Activated CD4-positive, alpha-beta memory T cell treated with anti-CD3 and anti-CD28 coated beads, Interleukin-2, amount 10 ng/mL, durations not matched to agents 7 days and 5 days (primary cell): ENCODE results near the gene SIGLEC10. TPM values are rescaled to one million over a fixed set of nuclear protein-coding genes. Genes with fewer than 3 reads are reported as not detected.
"Not testable (repeated sequence)": the region's sequence is repeated elsewhere in the genome, so short reads cannot be mapped to it uniquely, and the experiment has no call there.

ENCODE experiments used
- CTCF ChIA-PET: fragments of 350-600 bp; sonication (Branson Sonifier 250); formaldehyde crosslinking; loops from one replicate; lab custom pipeline; 2021; ENCODE audit warnings: antibody characterized with exemption, inconsistent platforms; lab: Charles Lee
- POLR2A ChIA-PET: fragments of 350-600 bp; sonication (Branson Sonifier 250); formaldehyde crosslinking; loops from one replicate; lab custom pipeline; 2021; ENCODE audit warnings: antibody characterized with exemption; lab: Charles Lee
- DNase-seq: peaks from one replicate; pipeline ENCODE4 v3.0.0-alpha.2; 2020
- H3K27ac Mint-ChIP-seq: one replicate; pipeline ENCODE4 v1.8.0; 2021; ENCODE audit warnings: mild to moderate bottlenecking, mixed read lengths
- H3K27me3 Mint-ChIP-seq: one replicate; pipeline ENCODE4 v1.8.0; 2021; ENCODE audit warnings: mixed read lengths
- H3K36me3 Mint-ChIP-seq: one replicate; pipeline ENCODE4 v1.8.0; 2021; ENCODE audit warnings: low read depth, mixed read lengths
- H3K4me1 Mint-ChIP-seq: one replicate; pipeline ENCODE4 v1.8.0; 2021; ENCODE audit warnings: mixed read lengths
- H3K4me3 Mint-ChIP-seq: one replicate; pipeline ENCODE4 v1.8.0; 2021; ENCODE audit warnings: mild to moderate bottlenecking, mixed read lengths
- H3K9me3 Mint-ChIP-seq: one replicate; pipeline ENCODE4 v1.8.0; 2021; ENCODE audit warnings: mixed read lengths
- total RNA-seq, 2 experiments: library from RNA; stranded (reverse); gene quantifications; one replicate each; pipeline ENCODE4 v1.2.3, GENCODE V29; 2021

The SIGLEC10 gene
- total RNA-seq, 2 experiments from 2014 or later = 0.45 to 0.88 TPM

DNA sequence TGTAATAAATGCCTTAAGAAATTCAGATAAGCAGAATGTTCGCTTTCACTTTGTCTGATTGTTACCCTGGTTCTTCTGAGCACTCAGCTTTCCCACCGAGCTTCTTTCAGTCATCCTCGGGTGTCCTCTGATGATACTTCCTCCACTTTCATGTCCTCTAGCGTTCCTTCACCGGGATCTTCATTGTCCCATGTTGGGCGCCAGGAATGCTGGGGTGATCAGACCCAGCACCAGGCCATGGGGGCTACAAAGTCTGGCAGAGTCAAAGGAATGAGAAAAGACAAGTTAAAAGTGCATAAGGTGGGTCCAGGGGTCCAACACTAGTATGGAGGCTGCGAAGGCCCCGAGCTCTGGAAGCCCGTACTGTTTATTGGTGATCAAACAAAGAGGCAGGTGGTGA is 15.3 kb downstream of the SIGLEC10 start:
- no peak for DNase-seq
- CTCF ChIA-PET = interaction anchor here (1.8 kb wide), 1 partner anchor 39 kb away, joined by 4 read pairs; no protein-coding TSS in a partner anchor
- Mint-ChIP-seq H3K27me3 (no peaks in the 10 kb centered on the region), H3K4me1 (peaks cover 15% of the 10 kb centered on the region), H3K9me3 (peaks cover 18% of the 10 kb centered on the region), H3K27ac (no peak overlapping the region), H3K4me3 (no peak overlapping the region), H3K36me3 (peaks cover 29% of the 10 kb centered on the region)
- POLR2A ChIA-PET = no interaction called here

- H3K4me3 Mint-ChIP-seq, H3K27me3 Mint-ChIP-seq, DNase-seq, POLR2A ChIA-PET, H3K27ac Mint-ChIP-seq: not testable (repeated sequence)
- Mint-ChIP-seq H3K36me3 (peaks cover 30% of the 10 kb centered on the region), H3K4me1 (peaks cover 31% of the 10 kb centered on the region), H3K9me3 (peaks cover 18% of the 10 kb centered on the region)
- CTCF ChIA-PET = interaction anchor here (0.6 kb wide), 1 partner anchor 8 kb away, joined by 4 read pairs; no protein-coding TSS in a partner anchor
Measured at GRCh38 chr19:51399936-51400335, 17.5 kb downstream of the SIGLEC10 start.

DNA sequence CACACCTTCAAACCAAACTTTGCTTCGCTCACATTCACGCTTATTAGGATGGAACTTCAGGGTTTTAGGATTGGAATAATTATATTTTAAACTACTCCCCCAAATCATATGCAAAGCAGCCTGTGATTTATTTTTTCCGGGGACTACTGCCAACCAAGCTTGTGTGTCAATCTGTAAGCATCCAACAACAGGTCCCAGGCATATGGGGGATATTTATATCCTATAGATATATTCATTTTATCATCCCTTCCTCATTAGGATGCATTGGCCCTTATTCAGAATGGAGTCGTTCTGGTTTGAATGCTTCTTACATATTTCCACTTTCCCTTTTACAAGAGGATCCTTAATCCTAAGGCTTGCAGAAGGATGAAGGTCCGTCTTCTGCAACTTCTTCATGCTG is 18.2 kb downstream of the SIGLEC10 start:
- peaks cover 35% of the 10 kb centered on the region for H3K4me1 Mint-ChIP-seq
- no peak for DNase-seq
- ChIA-PET CTCF (interaction anchor here (0.6 to 3.2 kb wide), 7 partner anchors 8 to 42 kb away, joined by 3 to 11 read pairs (median 7); partner anchors contain the start of genes ETFB and SIGLEC10), POLR2A (interaction anchor here (7.8 kb wide), 1 partner anchor 28 kb away, joined by 207 read pairs; the partner anchor contains the start of genes CLDND2 and NKG7)
- no peak overlapping the region for H3K4me3 Mint-ChIP-seq
- H3K36me3 Mint-ChIP-seq = peaks cover 32% of the 10 kb centered on the region
- H3K27ac Mint-ChIP-seq = no peak overlapping the region
- no peaks in the 10 kb centered on the region for H3K27me3 Mint-ChIP-seq
- peaks cover 18% of the 10 kb centered on the region for H3K9me3 Mint-ChIP-seq

DNA sequence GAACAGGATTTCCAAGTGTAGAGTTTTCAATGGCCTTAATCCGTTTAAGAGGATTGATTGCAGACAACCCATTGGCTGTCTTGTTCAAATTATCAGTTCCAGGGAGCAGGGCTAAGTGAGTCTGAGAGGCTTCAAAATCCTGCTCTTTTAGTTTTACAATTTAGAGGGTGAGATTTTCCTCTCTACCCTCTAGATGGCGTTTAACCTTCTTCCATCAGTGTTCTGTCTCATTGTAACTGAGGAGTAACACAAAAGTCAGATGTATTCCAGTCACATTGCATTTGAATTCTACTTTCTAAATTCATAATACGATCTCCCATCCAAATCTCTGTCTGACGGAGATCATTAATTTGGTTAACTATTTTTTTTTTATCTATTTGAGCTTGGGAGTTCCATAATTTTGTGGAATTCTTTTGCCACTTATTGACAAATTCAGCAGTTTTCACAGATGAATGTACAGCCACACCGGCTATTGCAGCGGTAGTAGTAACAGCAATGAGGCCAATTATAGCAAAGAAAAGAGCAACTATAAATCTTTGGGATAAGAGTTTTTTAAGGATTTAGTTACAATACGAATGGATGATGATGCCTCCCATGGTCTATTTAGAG is 19.2 kb downstream of the SIGLEC10 start:
- Mint-ChIP-seq H3K9me3 (peaks cover 12% of the 10 kb centered on the region), H3K4me3 (no peak overlapping the region), H3K36me3 (peaks cover 26% of the 10 kb centered on the region), H3K27ac (no peak overlapping the region), H3K4me1 (peaks cover 41% of the 10 kb centered on the region), H3K27me3 (no peaks in the 10 kb centered on the region)
- DNase-seq = no peak
- POLR2A ChIA-PET = interaction anchor here (1.3 to 7.8 kb wide), 2 partner anchors 27 to 57 kb away, joined by 4 to 207 read pairs; partner anchors contain the start of genes CLDND2, NKG7 and VSIG10L
- CTCF ChIA-PET = interaction anchor here (0.7 to 3.2 kb wide), 11 partner anchors 9 to 50 kb away, joined by 3 to 11 read pairs (median 4); partner anchors contain the start of genes ETFB and SIGLEC10

DNA sequence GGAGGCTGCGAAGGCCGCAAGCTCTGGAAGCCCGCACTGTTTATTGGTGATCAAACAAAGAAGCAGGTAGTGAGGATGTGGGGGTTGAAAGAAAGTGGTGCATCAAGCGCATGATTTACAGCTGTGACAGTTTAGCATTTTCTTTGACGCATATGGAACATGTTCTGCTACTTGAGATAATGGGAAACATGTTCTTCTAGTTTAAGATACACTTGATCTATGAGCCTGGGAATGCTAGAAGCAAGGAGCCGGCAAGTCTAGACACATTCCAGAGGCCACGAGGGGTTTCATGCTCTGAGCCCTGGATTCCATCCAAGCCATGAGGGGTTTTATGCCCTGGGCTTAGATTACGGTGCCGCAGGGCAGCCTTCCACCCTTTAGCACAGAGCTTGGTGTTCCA is 20.0 kb downstream of the SIGLEC10 start:
- H3K9me3 Mint-ChIP-seq, DNase-seq, H3K4me3 Mint-ChIP-seq, H3K27me3 Mint-ChIP-seq, H3K27ac Mint-ChIP-seq: not testable (repeated sequence)
- ChIA-PET CTCF (interaction anchor here (0.8 to 3.2 kb wide), 8 partner anchors 10 to 58 kb away, joined by 3 to 11 read pairs (median 5); partner anchors contain the start of genes ETFB and SIGLEC10), POLR2A (interaction anchor here (1.3 to 7.8 kb wide), 3 partner anchors 27 to 56 kb away, joined by 3 to 207 read pairs (median 4); partner anchors contain the start of genes CLDND2, NKG7 and VSIG10L)
- Mint-ChIP-seq H3K36me3 (peaks cover 18% of the 10 kb centered on the region), H3K4me1 (peaks cover 46% of the 10 kb centered on the region)

- ChIA-PET POLR2A (interaction anchor here (1.2 to 7.8 kb wide), 10 partner anchors 19 to 143 kb away, joined by 3 to 207 read pairs (median 17); partner anchors contain the start of genes CLDND2, ETFB, NKG7 and SIGLEC10), CTCF (interaction anchor here (0.7 to 3.2 kb wide), 15 partner anchors 11 to 1113 kb away, joined by 3 to 33 read pairs (median 8); partner anchors contain the start of genes CLDND2, ETFB, NKG7 and VSIG10L)
- H3K4me3 Mint-ChIP-seq = peak overlapping the region; percentile 86
- peak overlapping the region; percentile 31 for H3K27ac Mint-ChIP-seq
- no peaks in the 10 kb centered on the region for H3K27me3 Mint-ChIP-seq
- H3K36me3 Mint-ChIP-seq = peaks cover 9% of the 10 kb centered on the region
- DNase-seq = no peak
- peaks cover 50% of the 10 kb centered on the region for H3K4me1 Mint-ChIP-seq
- no peaks in the 10 kb centered on the region for H3K9me3 Mint-ChIP-seq
Measured at GRCh38 chr19:51396175-51396574, 21.3 kb downstream of the SIGLEC10 start.

DNA sequence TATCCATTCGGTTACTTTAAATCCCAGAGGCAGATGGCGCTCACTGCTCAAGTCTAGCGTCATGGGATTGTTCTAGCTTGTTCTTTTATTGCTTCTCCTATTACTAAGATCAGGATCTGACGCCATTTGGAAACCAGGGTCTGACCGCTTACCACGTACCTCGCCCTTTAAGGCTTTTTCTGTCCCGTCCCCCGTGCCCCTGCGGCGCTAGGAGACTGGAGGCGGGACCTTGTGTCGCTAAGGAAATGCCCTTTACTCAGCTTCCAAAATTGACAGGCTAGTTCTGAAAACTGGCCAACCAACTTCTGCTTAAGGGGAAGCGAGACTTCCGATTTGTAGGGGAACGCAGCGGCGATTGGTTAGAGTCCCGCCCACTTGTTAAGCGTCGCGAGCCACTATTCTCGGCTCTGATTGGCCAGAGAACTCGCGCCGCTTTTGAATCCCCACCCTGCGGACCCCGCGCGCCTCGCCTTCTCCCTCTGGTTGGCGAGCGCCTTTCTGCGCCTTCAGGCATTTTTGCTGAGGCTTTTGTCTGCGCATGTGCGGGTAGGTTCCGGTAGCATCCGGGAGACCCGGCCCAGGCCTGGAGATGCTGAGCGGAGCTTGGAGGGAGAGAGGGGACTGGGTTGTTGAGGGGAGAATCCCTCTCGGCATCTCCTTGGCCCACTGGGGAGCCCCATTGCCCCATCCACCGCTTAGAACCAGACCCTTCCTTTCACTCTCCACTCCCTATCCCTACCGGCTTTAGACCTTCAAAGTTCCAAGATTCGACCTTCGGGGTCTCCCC is 23.2 kb downstream of the SIGLEC10 start:
- Mint-ChIP-seq H3K9me3 (no peaks in the 10 kb centered on the region), H3K27ac (peak overlapping the region; percentile 98), H3K4me1 (peaks cover 54% of the 10 kb centered on the region), H3K36me3 (peaks cover 7% of the 10 kb centered on the region), H3K27me3 (no peaks in the 10 kb centered on the region), H3K4me3 (peak overlapping the region; percentile 86)
- DNase-seq = peak; percentile 98
- ChIA-PET CTCF (interaction anchor here (0.5 to 3.2 kb wide), 13 partner anchors 10 to 298 kb away, joined by 3 to 33 read pairs (median 6); partner anchors contain the start of genes CLDND2, NKG7, SIGLEC10 and VSIG10L), POLR2A (interaction anchor here (0.8 to 7.8 kb wide), 23 partner anchors 9 to 655 kb away, joined by 3 to 207 read pairs (median 8); partner anchors contain the start of genes CLDND2, ETFB, NKG7 and SIGLEC10)

- peaks cover 53% of the 10 kb centered on the region for H3K4me1 Mint-ChIP-seq
- H3K27me3 Mint-ChIP-seq = no peaks in the 10 kb centered on the region
- ChIA-PET CTCF (interaction anchor here (0.7 kb wide), 1 partner anchor 385 kb away, joined by 3 read pairs; no protein-coding TSS in a partner anchor), POLR2A (interaction anchor here (3.3 to 7.8 kb wide), 2 partner anchors 11 to 22 kb away, joined by 19 to 207 read pairs; partner anchors contain the start of genes CLDND2 and NKG7)
- no peaks in the 10 kb centered on the region for H3K9me3 Mint-ChIP-seq
- H3K36me3 Mint-ChIP-seq = peaks cover 7% of the 10 kb centered on the region
- peak overlapping the region; percentile 25 for H3K4me3 Mint-ChIP-seq
- no peak for DNase-seq
- H3K27ac Mint-ChIP-seq = peak overlapping the region; percentile 77
Measured at GRCh38 chr19:51392701-51393100, 24.7 kb downstream of the SIGLEC10 start.

GRCh38 chr19:51391073-51391611 is 26.3 kb downstream of the SIGLEC10 start:
- peaks cover 54% of the 10 kb centered on the region for H3K4me1 Mint-ChIP-seq
- no peak for DNase-seq
- no peaks in the 10 kb centered on the region for H3K27me3 Mint-ChIP-seq
- no peak overlapping the region for H3K4me3 Mint-ChIP-seq
- H3K27ac Mint-ChIP-seq = peak overlapping the region; percentile 14
- H3K9me3 Mint-ChIP-seq = no peaks in the 10 kb centered on the region
- ChIA-PET CTCF (interaction anchor here (1.0 to 2.0 kb wide), 2 partner anchors 10 to 51 kb away, joined by 3 to 7 read pairs; no protein-coding TSS in a partner anchor), POLR2A (interaction anchor here (7.8 kb wide), 1 partner anchor 20 kb away, joined by 207 read pairs; the partner anchor contains the start of genes CLDND2 and NKG7)
- peaks cover 7% of the 10 kb centered on the region for H3K36me3 Mint-ChIP-seq

GRCh38 chr19:51389143-51389542 is 28.3 kb downstream of the SIGLEC10 start:
- Mint-ChIP-seq H3K9me3 (no peaks in the 10 kb centered on the region), H3K36me3 (no peaks in the 10 kb centered on the region), H3K27ac (no peak overlapping the region), H3K4me1 (peaks cover 41% of the 10 kb centered on the region), H3K4me3 (no peak overlapping the region), H3K27me3 (no peaks in the 10 kb centered on the region)
- ChIA-PET POLR2A (no interaction called here), CTCF (interaction anchor here (2.0 kb wide), 1 partner anchor 8 kb away, joined by 7 read pairs; no protein-coding TSS in a partner anchor)
- no peak for DNase-seq

DNA sequence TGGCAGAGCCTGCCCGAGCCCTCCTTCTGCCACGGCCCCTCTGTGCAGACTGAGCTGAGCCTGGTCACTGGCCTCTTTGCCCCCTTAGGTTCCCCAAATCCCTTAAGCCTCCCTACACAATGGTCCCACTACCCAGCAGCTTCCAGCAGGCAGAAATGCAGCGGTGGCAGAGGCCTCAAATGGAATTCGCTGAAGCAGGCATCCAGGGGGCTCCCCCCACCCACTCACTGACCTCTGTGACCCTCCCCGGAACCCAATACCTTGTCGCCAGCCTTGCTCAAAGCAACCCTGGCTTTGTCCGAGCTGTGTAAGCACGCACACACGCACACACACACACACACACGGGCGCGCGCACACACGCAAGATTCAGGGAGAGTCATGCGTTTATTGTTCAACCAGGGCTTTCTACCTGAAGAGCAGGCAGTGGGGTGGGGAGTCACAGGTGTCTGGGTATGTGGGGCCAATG is 29.5 kb downstream of the SIGLEC10 start, which contains the start of gene LIM2:
Gene LIM2, minus strand, starts transcription at position 51 of the 466 bp plus-strand sequence. CDS start 531 bp downstream, outside the sequence.
- Mint-ChIP-seq H3K36me3 (no peaks in the 10 kb centered on the region), H3K27ac (peak within 1 kb of the TSS; percentile 48), H3K4me3 (no peak within 1 kb of the TSS), H3K4me1 (peaks cover 33% of the 10 kb centered on the region), H3K9me3 (no peaks in the 10 kb centered on the region), H3K27me3 (no peaks in the 10 kb centered on the region)
- DNase-seq = no peak
- POLR2A ChIA-PET = interaction anchor here (0.8 to 1.0 kb wide), 2 partner anchors 16 to 17 kb away, joined by 4 read pairs; partner anchors contain the start of gene NKG7
- CTCF ChIA-PET = interaction anchor here (1.2 kb wide), 1 partner anchor 15 kb away, joined by 3 read pairs; the partner anchor contains the start of gene NKG7
